HCT116 (cell line): Measurements from ENCODE around the gene LMO2. TPM values are rescaled to one million over a fixed set of nuclear protein-coding genes. Genes with fewer than 3 reads are reported as not detected.

Experiments used
- ATAC-seq: fragments of 200-7000 bp; cut with Tn5 transposase; 2 replicates; pipeline ENCODE4 v1.9.1; 2020; ENCODE audit warnings: mild to moderate bottlenecking, moderate library complexity
- BruUV-seq: library from RNA; stranded (reverse); fragments of 400-500 nt; replicated peaks from 2 replicates; lab custom pipeline; 2021; lab: Mats Ljungman, UMichigan
- CTCF ChIA-PET: fragments of 300-600 bp; sonication (Branson Sonifier 250); formaldehyde crosslinking; loops from one replicate; lab custom pipeline; 2021; ENCODE audit warnings: antibody characterized with exemption; lab: Charles Lee
- POLR2A ChIA-PET: fragments of 300-600, 350-600 bp; sonication (Branson Sonifier 250); formaldehyde crosslinking; loops from one replicate; lab custom pipeline; 2021; ENCODE audit warnings: antibody characterized with exemption; lab: Charles Lee
- RAD21 ChIA-PET, 2 experiments: fragments of 300-600 bp; sonication (Branson Sonifier 250); formaldehyde crosslinking; loops; one replicate each; lab custom pipeline; 2023; ENCODE audit warnings: low total read pairs in 2 of 2; ENCODE audit not compliant: uncharacterized antibody in 2 of 2, unreplicated experiment in 2 of 2, low non-redundant PET in 1 of 2; lab: Charles Lee
- DNase-seq: peaks from one replicate; pipeline ENCODE4 v3.0.0-alpha.2; 2010; ENCODE audit warnings: low read depth, low spot score
- H2AFZ ChIP-seq: fragments of 200-600 bp; shearing (Covaris generic), sonication (generic); 2 replicates; pipeline ENCODE4 v1.6.1; 2017; ENCODE audit warnings: low read depth, mixed run types, mixed read lengths, antibody characterized with exemption, low read length; ENCODE audit not compliant: poor library complexity, severe bottlenecking
- H3K27ac ChIP-seq: 2 replicates; pipeline ENCODE4 v1.5.1; 2012; ENCODE audit warnings: low read depth, low read length
- H3K27me3 ChIP-seq: fragments of 200-600 bp; sonication (generic); 2 replicates; pipeline ENCODE4 v1.6.1; 2016; ENCODE audit warnings: mixed run types, low read length, mixed read lengths; ENCODE audit not compliant: insufficient read depth
- H3K36me3 ChIP-seq, 2 experiments: fragments of 200-500 bp in 1 of 2; fragments of 200-600 bp in 1 of 2; sonication (Bioruptor generic) in 1 of 2; sonication (generic) in 1 of 2; 2 replicates each; pipeline versions ENCODE4 v1.5.1 to v1.6.1; 2014 to 2016; ENCODE audit warnings: low read length in 2 of 2, inconsistent platforms in 1 of 2, mixed read lengths in 1 of 2, mixed run types in 1 of 2; ENCODE audit not compliant: insufficient read depth in 2 of 2, control insufficient read depth in 1 of 2
- H3K4me1 ChIP-seq, 2 experiments: fragments of 200-600 bp in 1 of 2; sonication (generic) in 1 of 2; 2 replicates each; pipeline versions ENCODE4 v1.5.1 to v1.6.1; 2012 to 2017; ENCODE audit warnings: low read length in 2 of 2, inconsistent platforms in 1 of 2, mild to moderate bottlenecking in 1 of 2, mixed read lengths in 1 of 2, mixed run types in 1 of 2, moderate library complexity in 1 of 2; ENCODE audit not compliant: insufficient read depth in 2 of 2, control insufficient read depth in 1 of 2
- H3K4me2 ChIP-seq: fragments of 200-600 bp; sonication (generic); 2 replicates; pipeline ENCODE4 v1.6.1; 2017; ENCODE audit warnings: mixed run types, low read length, mixed read lengths
- H3K4me3 ChIP-seq, 2 experiments: fragments of 200-600 bp in 1 of 2; sonication (generic) in 1 of 2; replicated peaks in 1 of 2; 2 replicates each; pipeline ENCODE4 v1.5.1; 2011 to 2016; ENCODE audit warnings: low read length in 2 of 2, control low read depth in 1 of 2, low read depth in 1 of 2, mild to moderate bottlenecking in 1 of 2, mixed read lengths in 1 of 2, mixed run types in 1 of 2
- H3K79me2 ChIP-seq: fragments of 200-600 bp; sonication (generic); 2 replicates; pipeline ENCODE4 v1.6.1; 2017; ENCODE audit warnings: mild to moderate bottlenecking, mixed run types, low read length, moderate library complexity, mixed read lengths; ENCODE audit not compliant: insufficient read depth
- H3K9ac ChIP-seq: fragments of 200-600 bp; sonication (generic); 2 replicates; pipeline ENCODE4 v1.6.1; 2016; ENCODE audit warnings: low read length, mixed read lengths
- H3K9me2 ChIP-seq: fragments of 200-600 bp; sonication (generic), shearing (Covaris generic); 2 replicates; pipeline ENCODE4 v1.6.1; 2017; ENCODE audit warnings: mixed run types, mild to moderate bottlenecking, moderate library complexity; ENCODE audit not compliant: insufficient read depth
- H3K9me3 ChIP-seq, 2 experiments: fragments of 200-500 bp in 1 of 2; fragments of 200-600 bp in 1 of 2; sonication (Bioruptor generic) in 1 of 2; sonication (generic) in 1 of 2; 2 replicates each; pipeline ENCODE4 v1.6.1; 2014 to 2017; ENCODE audit warnings: low read length in 2 of 2, mixed read lengths in 2 of 2, inconsistent platforms in 1 of 2, low read depth in 1 of 2, mild to moderate bottlenecking in 1 of 2, mixed run types in 1 of 2, moderate library complexity in 1 of 2; ENCODE audit not compliant: control insufficient read depth in 1 of 2, insufficient read depth in 1 of 2
- H4K20me1 ChIP-seq: fragments of 200-600 bp; sonication (generic), shearing (Covaris generic); 2 replicates; pipeline ENCODE4 v1.6.1; 2017; ENCODE audit warnings: mixed run types, mild to moderate bottlenecking, moderate library complexity; ENCODE audit not compliant: insufficient read depth
- CBX3 ChIP-seq: IDR thresholded peaks from 2 replicates; pipeline ENCODE4 v1.6.1; 2012; ENCODE audit warnings: low read depth
- CEBPB ChIP-seq: IDR thresholded peaks from 2 replicates; pipeline ENCODE4 v1.6.1; 2012; ENCODE audit warnings: low read depth
- EGR1 ChIP-seq: IDR thresholded peaks from 2 replicates; pipeline ENCODE4 v1.6.1; 2012; ENCODE audit warnings: low read depth
- EZH2 ChIP-seq: fragments of 200-600 bp; sonication (generic); IDR thresholded peaks from 2 replicates; pipeline ENCODE4 v1.6.1; 2017; ENCODE audit warnings: antibody characterized with exemption, mixed run types
- FOSL1 ChIP-seq: IDR thresholded peaks from 2 replicates; pipeline ENCODE4 v1.6.1; 2012; ENCODE audit warnings: low read depth
- JUND ChIP-seq: IDR thresholded peaks from 2 replicates; pipeline ENCODE4 v1.6.1; 2012
- POLR2A ChIP-seq: IDR thresholded peaks from 2 replicates; pipeline ENCODE4 v1.7.0; 2011; ENCODE audit warnings: borderline replicate concordance; ENCODE audit not compliant: insufficient read depth, insufficient read length; ENCODE audit errors: extremely low read depth
- POLR2AphosphoS5 ChIP-seq: IDR thresholded peaks from 2 replicates; pipeline ENCODE4 v1.6.1; 2011; ENCODE audit warnings: mild to moderate bottlenecking, low read depth, low read length, moderate library complexity
- RAD21 ChIP-seq: IDR thresholded peaks from 2 replicates; pipeline ENCODE4 v1.6.1; 2012; ENCODE audit warnings: low read depth, mild to moderate bottlenecking
- SRF ChIP-seq: IDR thresholded peaks from 2 replicates; pipeline ENCODE4 v1.6.1; 2012; ENCODE audit warnings: low read depth
- ZBTB33 ChIP-seq: IDR thresholded peaks from 2 replicates; pipeline ENCODE4 v1.6.1; 2011; ENCODE audit warnings: mild to moderate bottlenecking, low read length, moderate library complexity; ENCODE audit not compliant: insufficient replicate concordance; ENCODE audit errors: extremely low read depth
- intact Hi-C: fragments of 100-400 bp; cut with micrococcal nuclease; formaldehyde crosslinking; loops from 2 replicates; pipeline ENCODE4 v1.10.0; 2022
- total RNA-seq: library from RNA; stranded (reverse); gene quantifications from one replicate; pipeline ENCODE4 v1.2.1, GENCODE V29; 2021; ENCODE audit not compliant: unreplicated experiment

Gene LMO2
- total RNA-seq, 1 experiment from 2014 or later = 2.8 TPM

- no peak for TF ChIP-seq CBX3
- TF ChIP-seq, all 23 proteins: peak for 0
Observed at GRCh38 chr11:33910296-33910957, 18.6 kb upstream of the LMO2 start (continued).

GRCh38 chr11:33909552-33909951 lies 17.7 kb upstream of the LMO2 start:
- Histone ChIP-seq H3K27me3 (no peaks in the 10 kb centered on the region), H3K79me2 (no peaks in the 10 kb centered on the region), H3K27ac (no peak overlapping the region), H3K9me3 (no peaks in the 10 kb centered on the region), H3K9ac (no peak overlapping the region), H3K9me2 (no peaks in the 10 kb centered on the region), H3K36me3 (no peaks in the 10 kb centered on the region)
- ATAC-seq = no peak
- CTCF ChIA-PET = no interaction called here
- POLR2A ChIA-PET = no interaction called here
- TF ChIP-seq RAD21 (no peak), SRF (no peak), EGR1 (no peak), FOSL1 (no peak), POLR2A (no peak), JUND (no peak), POLR2AphosphoS5 (no peak)
- TF ChIP-seq, all 23 proteins: peak for 0
- intact Hi-C loops = no loop called here
- Histone ChIP-seq H3K4me1 (peaks cover 5 to 10% of the 10 kb centered on the region in 2 experiments; a peak in 3 of 4 replicates), H2AFZ (no peak overlapping the region), H3K4me3 (no peak overlapping the region), H4K20me1 (no peaks in the 10 kb centered on the region), H3K4me2 (no peak overlapping the region)
- DNase-seq = no peak
- BruUV-seq = no TSS peak
- RAD21 ChIA-PET = no interaction called here

- Histone ChIP-seq H3K4me3 (no peak overlapping the region), H2AFZ (no peak overlapping the region), H3K27ac (no peak overlapping the region), H3K4me2 (no peak overlapping the region), H3K79me2 (no peaks in the 10 kb centered on the region), H3K9me3 (no peaks in the 10 kb centered on the region), H3K9ac (no peak overlapping the region), H3K27me3 (no peaks in the 10 kb centered on the region), H4K20me1 (no peaks in the 10 kb centered on the region), H3K9me2 (no peaks in the 10 kb centered on the region), H3K4me1 (peaks cover 5 to 10% of the 10 kb centered on the region in 2 experiments; a peak in 3 of 4 replicates), H3K36me3 (no peaks in the 10 kb centered on the region)
- RAD21 ChIA-PET = no interaction called here
- BruUV-seq = no TSS peak
- DNase-seq (no peak), ATAC-seq (no peak)
- TF ChIP-seq POLR2AphosphoS5 (no peak), EGR1 (no peak), RAD21 (no peak), EZH2 (no peak), CEBPB (no peak), SRF (no peak), ZBTB33 (no peak)
- intact Hi-C loops = no loop called here
- POLR2A ChIA-PET = no interaction called here
- CTCF ChIA-PET = no interaction called here
Observed at GRCh38 chr11:33909150-33909549, 17.3 kb upstream of the LMO2 start.
